Camera-type eye (tissue), 1 donor: Measurements from ENCODE around the gene PRKX. TPM values are rescaled to one million over a fixed set of nuclear protein-coding genes. Genes with fewer than 3 reads are reported as not detected.

Source experiments
- total RNA-seq: library from RNA; depleted of rRNA; stranded (reverse); fragments of >200 nt; gene quantifications from one replicate; pipeline ENCODE4 v1.2.3, GENCODE V29; 2014

The PRKX gene
- total RNA-seq = 26.4 TPM

GRCh38 chrX:3713225-3713936, at the start of gene PRKX:
Gene PRKX, minus strand, starts transcription at chrX:3713649. Its CDS starts 396 bp downstream, at chrX:3713253.

